ENCODE data around the gene PDK4.
"Not testable (repeated sequence)": the region's sequence is repeated elsewhere in the genome, so short reads cannot be mapped to it uniquely, and the experiment has no call there.

The PDK4 gene

GRCh38 chr7:95596198-95597063 lies at the start of gene PDK4:
TSS of gene PDK4 (minus strand) at chr7:95596516. CDS start at chr7:95596293, 223 bp downstream.
- DNase-seq, result peak; percentile 78

GRCh38 chr7:95642173-95642572 lies 45.9 kb upstream of the PDK4 start:
- no peak for DNase-seq

GRCh38 chr7:95636140-95636940 lies 40.0 kb upstream of the PDK4 start:
- no peak for DNase-seq

- no peak for DNase-seq
Measured at GRCh38 chr7:95632609-95633008, 36.3 kb upstream of the PDK4 start.

- peak; percentile 14 for DNase-seq
Measured at GRCh38 chr7:95631527-95631926, 35.2 kb upstream of the PDK4 start.

- no peak for DNase-seq
Measured at GRCh38 chr7:95630702-95631458, 34.6 kb upstream of the PDK4 start.

- DNase-seq, result no peak
Measured at GRCh38 chr7:95628831-95629439, 32.6 kb upstream of the PDK4 start.

GRCh38 chr7:95623788-95624187 lies 27.5 kb upstream of the PDK4 start:
- no peak for DNase-seq

- no peak for DNase-seq
Measured at GRCh38 chr7:95622859-95623258, 26.5 kb upstream of the PDK4 start.

- DNase-seq, result no peak
Measured at GRCh38 chr7:95622001-95622549, 25.8 kb upstream of the PDK4 start.

GRCh38 chr7:95621404-95621803 lies 25.1 kb upstream of the PDK4 start:
- no peak for DNase-seq

- DNase-seq, result no peak
Measured at GRCh38 chr7:95620631-95621030, 24.3 kb upstream of the PDK4 start.

- no peak for DNase-seq
Measured at GRCh38 chr7:95619921-95620320, 23.6 kb upstream of the PDK4 start.

GRCh38 chr7:95619517-95619916 lies 23.2 kb upstream of the PDK4 start:
- DNase-seq, result no peak

GRCh38 chr7:95614442-95614940 lies 18.2 kb upstream of the PDK4 start:
- no peak for DNase-seq

GRCh38 chr7:95611224-95611623 lies 14.9 kb upstream of the PDK4 start:
- no peak for DNase-seq

- DNase-seq, result peak; percentile 87
Measured at GRCh38 chr7:95609277-95609971, 13.1 kb upstream of the PDK4 start.

- DNase-seq, result peak; percentile 85
Measured at GRCh38 chr7:95608359-95609173, 12.2 kb upstream of the PDK4 start.

- no peak for DNase-seq
Measured at GRCh38 chr7:95607561-95607960, 11.2 kb upstream of the PDK4 start.

GRCh38 chr7:95605275-95605674 lies 9.0 kb upstream of the PDK4 start:
- no peak for DNase-seq

GRCh38 chr7:95604811-95605210 lies 8.5 kb upstream of the PDK4 start:
- DNase-seq, result not testable (repeated sequence)

All from NCI-H69 (cell line).